ENCODE results near the gene MYRFL. TPM values are rescaled to one million over a fixed set of nuclear protein-coding genes. Genes with fewer than 3 reads are reported as not detected.

MYRFL gene
- polyA plus RNA-seq, 1 of the 3 experiments (the other 2 are of a cell fraction) = not detected

DNA sequence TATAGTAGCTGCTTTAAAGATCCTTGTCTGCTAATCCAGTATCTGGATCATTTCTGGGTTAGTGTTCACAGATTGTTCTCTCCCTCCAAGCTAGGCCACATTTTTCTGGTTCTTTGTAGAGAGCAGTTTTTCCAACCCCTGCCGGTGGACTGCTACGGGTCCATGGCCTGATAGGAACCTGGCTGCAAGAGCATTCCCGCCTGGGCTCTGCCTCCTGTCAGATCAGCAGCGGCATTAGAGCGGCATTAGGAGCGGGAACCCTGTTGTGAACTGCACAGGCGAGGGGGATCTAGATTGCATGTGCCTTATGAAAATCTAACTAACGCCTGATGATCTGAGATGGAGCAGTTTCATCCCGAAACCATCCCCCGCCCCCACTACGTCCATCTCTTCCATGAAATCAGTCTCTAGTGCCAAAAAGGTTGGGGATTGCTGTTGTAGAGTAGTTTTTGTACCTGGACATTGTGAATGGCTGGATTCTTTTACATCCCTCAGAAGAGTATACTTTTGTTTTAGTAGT is 50.4 kb downstream of the MYRFL start:
- 83% methylated on average over 11 of the region's 11 CpGs for WGBS (ENCODE audit: low lambda C conversion rate)
- POLR2A ChIA-PET = no interaction called here
- Histone ChIP-seq H3K4me2 (no peak overlapping the region), H3K9ac (no peak overlapping the region), H3K27ac (ENCODE audit: low read depth in 2 of 2, low read length in 1 of 2) (no peak overlapping the region), H3K9me3 (no peaks in the 10 kb centered on the region), H3K36me3 (replicated peaks in 1 of 2; ENCODE audit: control insufficient read depth in 1 of 2, insufficient read depth in 2 of 2, low read length in 1 of 2) (no peaks in the 10 kb centered on the region), H3K27me3 (ENCODE audit: insufficient read depth) (no peaks in the 10 kb centered on the region), H3K4me1 (ENCODE audit: control insufficient read depth in 1 of 2, insufficient read depth in 2 of 2, low read depth in 1 of 2, low read length in 1 of 2) (peaks cover 5 to 6% of the 10 kb centered on the region in 2 experiments; a peak in 2 of 4 replicates), H3F3A (replicated peaks; ENCODE audit: insufficient read depth) (no peaks in the 10 kb centered on the region), H3K79me2 (ENCODE audit: insufficient read depth) (no peaks in the 10 kb centered on the region), H3K9me2 (no peaks in the 10 kb centered on the region), H3K4me3 (ENCODE audit: low read depth in 2 of 2, low read length in 1 of 2) (no peak overlapping the region), H4K20me1 (ENCODE audit: insufficient read depth) (no peaks in the 10 kb centered on the region), H2AFZ (ENCODE audit: low read depth) (no peak overlapping the region)
- TF ChIP-seq EP300 (IDR thresholded peaks at IDR 0.05; ENCODE audit: borderline replicate concordance in 1 of 2, low read depth in 1 of 2, low read length in 1 of 2) = no peak
- TF ChIP-seq FOXJ3 (CRISPR knock-in tag; IDR thresholded peaks at IDR 0.05) = no peak
- no peak for TF ChIP-seq TEAD4 (IDR thresholded peaks at IDR 0.05; ENCODE audit: borderline replicate concordance, insufficient read depth)
- TF ChIP-seq, protein P1, sequence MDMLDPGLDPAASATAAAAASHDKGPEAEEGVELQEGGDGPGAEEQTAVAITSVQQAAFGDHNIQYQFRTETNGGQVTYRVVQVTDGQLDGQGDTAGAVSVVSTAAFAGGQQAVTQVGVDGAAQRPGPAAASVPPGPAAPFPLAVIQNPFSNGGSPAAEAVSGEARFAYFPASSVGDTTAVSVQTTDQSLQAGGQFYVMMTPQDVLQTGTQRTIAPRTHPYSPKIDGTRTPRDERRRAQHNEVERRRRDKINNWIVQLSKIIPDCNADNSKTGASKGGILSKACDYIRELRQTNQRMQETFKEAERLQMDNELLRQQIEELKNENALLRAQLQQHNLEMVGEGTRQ (IDR thresholded peaks at IDR 0.05; ENCODE audit: borderline replicate concordance, low read depth, low read length) = no peak
- TF ChIP-seq, protein P2, sequence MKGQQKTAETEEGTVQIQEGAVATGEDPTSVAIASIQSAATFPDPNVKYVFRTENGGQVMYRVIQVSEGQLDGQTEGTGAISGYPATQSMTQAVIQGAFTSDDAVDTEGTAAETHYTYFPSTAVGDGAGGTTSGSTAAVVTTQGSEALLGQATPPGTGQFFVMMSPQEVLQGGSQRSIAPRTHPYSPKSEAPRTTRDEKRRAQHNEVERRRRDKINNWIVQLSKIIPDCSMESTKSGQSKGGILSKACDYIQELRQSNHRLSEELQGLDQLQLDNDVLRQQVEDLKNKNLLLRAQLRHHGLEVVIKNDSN (IDR thresholded peaks at IDR 0.05; ENCODE audit: borderline replicate concordance, low read depth) = no peak
- TF ChIP-seq, protein P3, sequence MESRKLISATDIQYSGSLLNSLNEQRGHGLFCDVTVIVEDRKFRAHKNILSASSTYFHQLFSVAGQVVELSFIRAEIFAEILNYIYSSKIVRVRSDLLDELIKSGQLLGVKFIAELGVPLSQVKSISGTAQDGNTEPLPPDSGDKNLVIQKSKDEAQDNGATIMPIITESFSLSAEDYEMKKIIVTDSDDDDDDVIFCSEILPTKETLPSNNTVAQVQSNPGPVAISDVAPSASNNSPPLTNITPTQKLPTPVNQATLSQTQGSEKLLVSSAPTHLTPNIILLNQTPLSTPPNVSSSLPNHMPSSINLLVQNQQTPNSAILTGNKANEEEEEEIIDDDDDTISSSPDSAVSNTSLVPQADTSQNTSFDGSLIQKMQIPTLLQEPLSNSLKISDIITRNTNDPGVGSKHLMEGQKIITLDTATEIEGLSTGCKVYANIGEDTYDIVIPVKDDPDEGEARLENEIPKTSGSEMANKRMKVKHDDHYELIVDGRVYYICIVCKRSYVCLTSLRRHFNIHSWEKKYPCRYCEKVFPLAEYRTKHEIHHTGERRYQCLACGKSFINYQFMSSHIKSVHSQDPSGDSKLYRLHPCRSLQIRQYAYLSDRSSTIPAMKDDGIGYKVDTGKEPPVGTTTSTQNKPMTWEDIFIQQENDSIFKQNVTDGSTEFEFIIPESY (IDR thresholded peaks at IDR 0.05; ENCODE audit: borderline replicate concordance, low read depth) = no peak
- TF ChIP-seq, protein P4, sequence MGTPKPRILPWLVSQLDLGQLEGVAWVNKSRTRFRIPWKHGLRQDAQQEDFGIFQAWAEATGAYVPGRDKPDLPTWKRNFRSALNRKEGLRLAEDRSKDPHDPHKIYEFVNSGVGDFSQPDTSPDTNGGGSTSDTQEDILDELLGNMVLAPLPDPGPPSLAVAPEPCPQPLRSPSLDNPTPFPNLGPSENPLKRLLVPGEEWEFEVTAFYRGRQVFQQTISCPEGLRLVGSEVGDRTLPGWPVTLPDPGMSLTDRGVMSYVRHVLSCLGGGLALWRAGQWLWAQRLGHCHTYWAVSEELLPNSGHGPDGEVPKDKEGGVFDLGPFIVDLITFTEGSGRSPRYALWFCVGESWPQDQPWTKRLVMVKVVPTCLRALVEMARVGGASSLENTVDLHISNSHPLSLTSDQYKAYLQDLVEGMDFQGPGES (IDR thresholded peaks at IDR 0.05; ENCODE audit: low read depth, low read length) = no peak
- CTCF ChIA-PET = interaction anchor here (1.0 to 1.7 kb wide), 2 partner anchors 702 to 844 kb away, joined by 3 to 7 read pairs; no protein-coding TSS in a partner anchor
- no peak for DNase-seq

Measured in SK-N-SH (cell line).